Neural crest cell (in vitro differentiated cells): Measurements from ENCODE around the gene GRAMD2A. TPM values are rescaled to one million over a fixed set of nuclear protein-coding genes. Genes with fewer than 3 reads are reported as not detected.

Experiments used
- DNase-seq: peaks from one replicate; pipeline ENCODE4 v3.0.0; 2021; ENCODE audit warnings: low read depth, mixed read lengths, low spot score
- H3K27ac Mint-ChIP-seq: one replicate; pipeline ENCODE4 v1.8.0; 2021; ENCODE audit warnings: mild to moderate bottlenecking, mixed read lengths; ENCODE audit not compliant: unreplicated experiment
- H3K27me3 Mint-ChIP-seq: 2 replicates; pipeline ENCODE4 v1.8.0; 2021; ENCODE audit warnings: low read depth, mild to moderate bottlenecking, mixed read lengths
- H3K36me3 Mint-ChIP-seq: 2 replicates; pipeline ENCODE4 v1.8.0; 2021; ENCODE audit warnings: low read depth, mild to moderate bottlenecking, mixed read lengths
- H3K4me1 Mint-ChIP-seq: 2 replicates; pipeline ENCODE4 v1.8.0; 2021; ENCODE audit warnings: mixed read lengths
- H3K4me3 Mint-ChIP-seq: one replicate; pipeline ENCODE4 v1.8.0; 2021; ENCODE audit warnings: mild to moderate bottlenecking, mixed read lengths
- H3K9me3 Mint-ChIP-seq: 2 replicates; pipeline ENCODE4 v1.8.0; 2021; ENCODE audit warnings: mixed read lengths
- CTCF ChIP-seq: fragments of 200-600 bp; sonication (generic); conservative IDR thresholded peaks from 2 replicates; pipeline ENCODE4 v1.5.0; 2021; ENCODE audit warnings: antibody characterized with exemption, mild to moderate bottlenecking
- total RNA-seq: library from RNA; stranded (reverse); gene quantifications from 2 replicates; pipeline ENCODE4 v1.2.1, GENCODE V29; 2021

The GRAMD2A gene
- total RNA-seq, 1 donor from 2014 or later: 0.35 TPM

GRCh38 chr15:72202801-72203506, 5.4 kb upstream of the GRAMD2A start:
- Mint-ChIP-seq H3K27me3 (peaks cover 22% of the 10 kb centered on the region), H3K27ac (no peak overlapping the region), H3K36me3 (peaks cover 30% of the 10 kb centered on the region), H3K4me1 (peaks cover 3% of the 10 kb centered on the region), H3K9me3 (no peaks in the 10 kb centered on the region), H3K4me3 (no peak overlapping the region)
- no peak for TF ChIP-seq CTCF
- DNase-seq: no peak

DNA sequence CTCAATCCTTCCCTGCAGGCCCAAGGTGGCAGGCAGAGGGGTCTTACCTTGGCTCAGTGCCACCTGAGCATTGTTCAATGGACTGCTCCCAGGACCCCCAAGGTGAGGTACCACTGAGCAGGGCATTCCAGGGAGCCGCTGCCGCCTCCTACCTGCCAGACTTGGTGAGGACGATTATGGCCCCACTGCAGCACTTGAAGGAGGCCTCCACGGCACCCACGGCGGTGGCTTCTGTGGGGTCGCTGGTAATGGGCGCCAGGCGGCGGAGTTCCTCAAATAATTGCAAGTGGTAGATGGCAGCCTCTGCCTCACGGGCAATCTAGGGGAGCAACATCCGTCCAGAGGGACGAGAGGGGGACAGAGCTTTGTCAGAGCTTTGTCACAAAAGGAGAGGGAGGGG, 4.7 kb upstream of the GRAMD2A start:
- Mint-ChIP-seq H3K36me3 (peaks cover 32% of the 10 kb centered on the region), H3K27ac (peak overlapping the region; percentile 43), H3K27me3 (peaks cover 25% of the 10 kb centered on the region), H3K9me3 (no peaks in the 10 kb centered on the region), H3K4me1 (peaks cover 5% of the 10 kb centered on the region), H3K4me3 (no peak overlapping the region)
- no peak for DNase-seq
- TF ChIP-seq CTCF: no peak

DNA sequence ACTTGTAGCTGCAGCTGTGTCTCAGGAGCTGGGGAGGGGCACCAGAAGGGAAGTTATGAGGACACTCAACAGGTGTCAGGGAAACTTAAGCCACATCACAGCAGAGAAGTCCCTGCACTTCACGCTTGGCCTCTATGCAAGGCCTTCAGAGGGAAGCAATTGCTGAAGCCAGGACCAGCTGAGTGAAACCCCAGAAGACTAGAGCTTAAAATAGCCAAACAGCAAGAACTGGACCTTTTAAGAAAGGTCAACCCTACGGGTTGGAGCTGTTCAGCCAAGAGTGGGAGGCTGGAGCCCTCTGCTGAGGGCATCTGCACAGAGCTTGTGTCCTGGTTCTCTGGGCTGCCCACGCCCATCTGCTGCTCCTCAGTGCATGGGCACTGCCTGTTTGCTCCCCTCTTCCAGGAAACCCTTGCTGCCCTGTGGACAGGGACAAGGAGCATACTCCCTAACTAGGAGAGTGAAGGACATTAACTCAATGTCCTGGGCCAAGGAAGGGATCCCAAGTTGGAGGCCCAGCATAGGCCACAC, 3.9 kb upstream of the GRAMD2A start:
- H3K36me3 Mint-ChIP-seq: peaks cover 26% of the 10 kb centered on the region
- no peak for DNase-seq
- no peaks in the 10 kb centered on the region for H3K9me3 Mint-ChIP-seq
- H3K27ac Mint-ChIP-seq: no peak overlapping the region
- no peak for TF ChIP-seq CTCF
- H3K4me1 Mint-ChIP-seq: peaks cover 9% of the 10 kb centered on the region
- H3K4me3 Mint-ChIP-seq: no peak overlapping the region
- peaks cover 33% of the 10 kb centered on the region for H3K27me3 Mint-ChIP-seq

- Mint-ChIP-seq H3K27me3 (peaks cover 42% of the 10 kb centered on the region), H3K9me3 (no peaks in the 10 kb centered on the region), H3K36me3 (peaks cover 26% of the 10 kb centered on the region), H3K27ac (no peak overlapping the region), H3K4me3 (no peak overlapping the region), H3K4me1 (peaks cover 9% of the 10 kb centered on the region)
- no peak for TF ChIP-seq CTCF
- no peak for DNase-seq
Observed at GRCh38 chr15:72200395-72201237, 3.0 kb upstream of the GRAMD2A start.

GRCh38 chr15:72199721-72200212, 2.2 kb upstream of the GRAMD2A start:
- peak; percentile 67 for DNase-seq
- H3K27me3 Mint-ChIP-seq: peaks cover 50% of the 10 kb centered on the region
- peaks cover 9% of the 10 kb centered on the region for H3K4me1 Mint-ChIP-seq
- H3K36me3 Mint-ChIP-seq: peaks cover 26% of the 10 kb centered on the region
- no peaks in the 10 kb centered on the region for H3K9me3 Mint-ChIP-seq
- peak; percentile 84 for TF ChIP-seq CTCF
- peak overlapping the region; percentile 51 for H3K4me3 Mint-ChIP-seq
- no peak overlapping the region for H3K27ac Mint-ChIP-seq
